ENCODE results near the gene CCNG1.

- TF ChIP-seq CTCF (IDR thresholded peaks at IDR 0.05 in 8 of 11, conservative IDR thresholded peaks at IDR 0.05 in 3 of 11): no peak
- no peak for TF ChIP-seq POLR2AphosphoS5 (IDR thresholded peaks at IDR 0.05)
- no peak for TF ChIP-seq POLR2A (IDR thresholded peaks at IDR 0.05)
Observed at GRCh38 chr5:163444526-163444925, 7.1 kb downstream of the CCNG1 start.

Measured in spleen (tissue), 7 donors.